Lower leg skin (tissue), 3 donors: ENCODE measurements around the gene ZNF302.

Source experiments
- POLR2A ChIP-seq, 2 donors: fragments of 450-650 bp; IDR thresholded peaks; one replicate each; pipeline ENCODE4 v1.6.1; 2016 to 2017; ENCODE audit warnings: antibody characterized with exemption in 2 of 2, mild to moderate bottlenecking in 1 of 2, moderate library complexity in 1 of 2
- TF ChIP-seq, protein P1 (sequence below), 3 donors: fragments of 450-650 bp; IDR thresholded peaks; one replicate each; pipeline ENCODE4 v1.5.1; 2016; ENCODE audit warnings: antibody characterized with exemption in 3 of 3, mild to moderate bottlenecking in 3 of 3, moderate library complexity in 2 of 3

DNA sequence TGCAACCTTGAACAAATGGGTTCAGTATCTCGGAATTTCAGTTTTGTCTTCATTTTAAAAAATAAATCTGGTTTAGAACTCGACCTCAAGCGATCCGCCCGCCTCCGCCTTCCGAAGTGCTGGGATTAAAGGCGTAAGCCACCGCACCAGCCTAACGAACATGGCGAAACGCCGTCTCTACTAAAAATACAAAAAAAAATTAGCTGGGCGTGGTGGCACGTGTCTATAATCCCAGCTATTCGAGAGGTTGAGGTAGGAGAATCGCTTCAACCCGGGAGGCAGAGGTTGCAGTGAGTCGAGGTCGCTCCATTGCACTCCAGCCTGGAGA lies 571 bp downstream of the ZNF302 start:
- TF ChIP-seq, protein P1, sequence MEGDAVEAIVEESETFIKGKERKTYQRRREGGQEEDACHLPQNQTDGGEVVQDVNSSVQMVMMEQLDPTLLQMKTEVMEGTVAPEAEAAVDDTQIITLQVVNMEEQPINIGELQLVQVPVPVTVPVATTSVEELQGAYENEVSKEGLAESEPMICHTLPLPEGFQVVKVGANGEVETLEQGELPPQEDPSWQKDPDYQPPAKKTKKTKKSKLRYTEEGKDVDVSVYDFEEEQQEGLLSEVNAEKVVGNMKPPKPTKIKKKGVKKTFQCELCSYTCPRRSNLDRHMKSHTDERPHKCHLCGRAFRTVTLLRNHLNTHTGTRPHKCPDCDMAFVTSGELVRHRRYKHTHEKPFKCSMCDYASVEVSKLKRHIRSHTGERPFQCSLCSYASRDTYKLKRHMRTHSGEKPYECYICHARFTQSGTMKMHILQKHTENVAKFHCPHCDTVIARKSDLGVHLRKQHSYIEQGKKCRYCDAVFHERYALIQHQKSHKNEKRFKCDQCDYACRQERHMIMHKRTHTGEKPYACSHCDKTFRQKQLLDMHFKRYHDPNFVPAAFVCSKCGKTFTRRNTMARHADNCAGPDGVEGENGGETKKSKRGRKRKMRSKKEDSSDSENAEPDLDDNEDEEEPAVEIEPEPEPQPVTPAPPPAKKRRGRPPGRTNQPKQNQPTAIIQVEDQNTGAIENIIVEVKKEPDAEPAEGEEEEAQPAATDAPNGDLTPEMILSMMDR (IDR thresholded peaks at IDR 0.05) = no peak
- no peak for TF ChIP-seq POLR2A (IDR thresholded peaks at IDR 0.05)
